ENCODE data around the gene PLD6. TPM values are rescaled to one million over a fixed set of nuclear protein-coding genes. Genes with fewer than 3 reads are reported as not detected.

Gene PLD6
- polyA plus RNA-seq, 1 donor (not counting 4 experiments of a cell fraction or from before 2014, with no cell fraction given), result 1.6 TPM

DNA sequence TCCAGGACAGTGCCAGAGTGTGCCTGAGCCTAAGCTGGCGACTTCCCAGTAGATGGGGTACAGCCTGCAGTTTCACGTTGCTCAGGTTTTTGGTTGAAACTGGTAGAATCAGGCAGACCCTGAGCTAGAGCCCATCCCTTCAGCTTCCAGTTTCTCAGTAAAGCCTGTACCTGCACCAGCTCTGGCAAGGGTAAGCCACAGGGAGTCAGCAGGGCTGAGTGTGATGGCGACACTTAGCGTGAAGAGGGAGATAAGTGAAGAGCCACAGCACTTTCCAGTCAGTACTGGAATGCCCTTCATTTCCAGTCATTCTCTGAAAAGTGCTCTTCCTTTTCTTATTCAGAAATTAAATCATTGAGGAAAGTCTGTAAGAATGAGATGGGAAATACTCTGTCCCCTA, 22.4 kb downstream of the PLD6 start:
- H3K27ac ChIP-seq (ENCODE audit: control insufficient read depth, insufficient read depth, low read length), result no peak overlapping the region
- H3K9ac ChIP-seq (ENCODE audit: control insufficient read depth, extremely low read depth, insufficient read depth, low read length), result no peak overlapping the region
- H3K27me3 ChIP-seq (ENCODE audit: control insufficient read depth, extremely low read depth, insufficient read depth, low read length), result no peaks in the 10 kb centered on the region
- no peak overlapping the region for H2AFZ ChIP-seq (ENCODE audit: control insufficient read depth, low read length)
- TF ChIP-seq CTCF (optimal IDR thresholded peaks at IDR 0.05 in 1 of 3, IDR thresholded peaks at IDR 0.05 in 1 of 3, conservative IDR thresholded peaks at IDR 0.05 in 1 of 3; ENCODE audit: extremely low read depth in 1 of 3, insufficient read depth in 2 of 3, low read length in 3 of 3), result no peak
- TF ChIP-seq EZH2 (IDR thresholded peaks at IDR 0.05; ENCODE audit: low read length), result no peak
- DNase-seq (ENCODE audit: low read depth, low spot score), result no peak
- no peaks in the 10 kb centered on the region for H3K9me3 ChIP-seq (ENCODE audit: control insufficient read depth, low read depth, low read length)
- dilution Hi-C loops (cut with MboI; ENCODE audit: extremely low pct_ligation_motif_present, low sequenced_read_pairs), result no loop called here
- H3K79me2 ChIP-seq (ENCODE audit: control insufficient read depth, insufficient read depth, low read length), result no peaks in the 10 kb centered on the region
- FAIRE-seq, result no peak
- H3K9me1 ChIP-seq (ENCODE audit: control insufficient read depth, extremely low read depth, insufficient read depth, low read length), result peaks cover 2% of the 10 kb centered on the region
- H3K4me3 ChIP-seq (ENCODE audit: control insufficient read depth in 2 of 3, extremely low read depth in 1 of 3, insufficient read depth in 2 of 3, low read depth in 1 of 3, low read length in 3 of 3), result no peak overlapping the region
- no peak overlapping the region for H3K4me2 ChIP-seq (ENCODE audit: control insufficient read depth, extremely low read depth, insufficient read depth, low read depth, low read length)
- H3K4me1 ChIP-seq (ENCODE audit: control insufficient read depth, extremely low read depth, insufficient read depth, low read length), result peaks cover 11% of the 10 kb centered on the region
- H3K36me3 ChIP-seq (ENCODE audit: control insufficient read depth in 2 of 2, extremely low read depth in 1 of 2, insufficient read depth in 2 of 2, low read length in 2 of 2), result peaks cover 38 to 56% of the 10 kb centered on the region in 2 experiments
- H4K20me1 ChIP-seq (ENCODE audit: control insufficient read depth, extremely low read depth, insufficient read depth, low read length), result peaks cover 3% of the 10 kb centered on the region

- no peak overlapping the region for H3K27ac ChIP-seq (ENCODE audit: control insufficient read depth, insufficient read depth, low read length)
- H3K4me1 ChIP-seq (ENCODE audit: control insufficient read depth, extremely low read depth, insufficient read depth, low read length), result peaks cover 11% of the 10 kb centered on the region
- H3K9me3 ChIP-seq (ENCODE audit: control insufficient read depth, low read depth, low read length), result no peaks in the 10 kb centered on the region
- no peak overlapping the region for H3K4me3 ChIP-seq (ENCODE audit: control insufficient read depth in 2 of 3, extremely low read depth in 1 of 3, insufficient read depth in 2 of 3, low read depth in 1 of 3, low read length in 3 of 3)
- H3K79me2 ChIP-seq (ENCODE audit: control insufficient read depth, insufficient read depth, low read length), result no peaks in the 10 kb centered on the region
- H3K9me1 ChIP-seq (ENCODE audit: control insufficient read depth, extremely low read depth, insufficient read depth, low read length), result peaks cover 2% of the 10 kb centered on the region
- no peaks in the 10 kb centered on the region for H3K27me3 ChIP-seq (ENCODE audit: control insufficient read depth, extremely low read depth, insufficient read depth, low read length)
- TF ChIP-seq CTCF (optimal IDR thresholded peaks at IDR 0.05 in 1 of 3, IDR thresholded peaks at IDR 0.05 in 1 of 3, conservative IDR thresholded peaks at IDR 0.05 in 1 of 3; ENCODE audit: extremely low read depth in 1 of 3, insufficient read depth in 2 of 3, low read length in 3 of 3), result no peak
- TF ChIP-seq EZH2 (IDR thresholded peaks at IDR 0.05; ENCODE audit: low read length), result no peak
- dilution Hi-C loops (cut with MboI; ENCODE audit: extremely low pct_ligation_motif_present, low sequenced_read_pairs), result no loop called here
- peaks cover 44 to 51% of the 10 kb centered on the region in 2 experiments for H3K36me3 ChIP-seq (ENCODE audit: control insufficient read depth in 2 of 2, extremely low read depth in 1 of 2, insufficient read depth in 2 of 2, low read length in 2 of 2)
- no peak for FAIRE-seq
- peaks cover 3% of the 10 kb centered on the region for H4K20me1 ChIP-seq (ENCODE audit: control insufficient read depth, extremely low read depth, insufficient read depth, low read length)
- H2AFZ ChIP-seq (ENCODE audit: control insufficient read depth, low read length), result no peak overlapping the region
- H3K4me2 ChIP-seq (ENCODE audit: control insufficient read depth, extremely low read depth, insufficient read depth, low read depth, low read length), result no peak overlapping the region
- no peak for DNase-seq (ENCODE audit: low read depth, low spot score)
- no peak overlapping the region for H3K9ac ChIP-seq (ENCODE audit: control insufficient read depth, extremely low read depth, insufficient read depth, low read length)
Measured at GRCh38 chr17:17182598-17183136, 23.5 kb downstream of the PLD6 start.
